Measurements from ENCODE around the gene GBF1. TPM values are rescaled to one million over a fixed set of nuclear protein-coding genes. Genes with fewer than 3 reads are reported as not detected.
A peak's percentile ranks its signal among the peaks of the same experiment; 100 is the strongest.

Gene GBF1
- total RNA-seq, 6 experiments from 2014 or later: 22.6 to 27.2 (median 23.7) TPM

DNA sequence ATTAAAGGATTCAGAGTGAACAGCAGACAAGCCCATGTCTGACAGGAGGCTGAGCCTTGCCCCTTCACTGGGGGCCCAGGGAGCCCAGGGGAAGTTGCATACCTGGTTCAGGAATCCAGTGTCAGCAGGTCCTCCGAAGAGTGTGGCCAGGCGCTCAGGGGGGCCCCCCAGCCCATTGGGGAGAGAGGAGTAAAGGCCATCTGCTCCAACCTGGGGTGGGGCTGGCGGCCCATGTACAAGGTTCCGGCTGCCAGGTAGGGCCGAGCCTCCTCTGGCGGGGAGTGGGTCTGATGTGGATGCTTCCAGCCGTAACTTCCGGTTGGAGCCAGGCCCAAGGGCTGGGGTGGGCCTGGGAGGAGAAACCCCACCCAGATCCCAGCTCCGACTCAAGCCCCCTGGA, 171.0 kb downstream of the GBF1 start:
- Histone ChIP-seq H3K27me3 (peaks cover 0 to 3% of the 10 kb centered on the region in 2 donors), H3K36me3 (no peaks in the 10 kb centered on the region), H3K4me1 (peaks cover 0 to 13% (median 8%) of the 10 kb centered on the region in 4 donors), H3K9me3 (no peaks in the 10 kb centered on the region), H3K4me3 (no peak overlapping the region), H3K27ac (no peak overlapping the region)
- intact Hi-C loops (cut with DNase I): no loop called here
- no peak for TF ChIP-seq POLR2A (IDR thresholded peaks at IDR 0.05)
- TF ChIP-seq, protein P1, sequence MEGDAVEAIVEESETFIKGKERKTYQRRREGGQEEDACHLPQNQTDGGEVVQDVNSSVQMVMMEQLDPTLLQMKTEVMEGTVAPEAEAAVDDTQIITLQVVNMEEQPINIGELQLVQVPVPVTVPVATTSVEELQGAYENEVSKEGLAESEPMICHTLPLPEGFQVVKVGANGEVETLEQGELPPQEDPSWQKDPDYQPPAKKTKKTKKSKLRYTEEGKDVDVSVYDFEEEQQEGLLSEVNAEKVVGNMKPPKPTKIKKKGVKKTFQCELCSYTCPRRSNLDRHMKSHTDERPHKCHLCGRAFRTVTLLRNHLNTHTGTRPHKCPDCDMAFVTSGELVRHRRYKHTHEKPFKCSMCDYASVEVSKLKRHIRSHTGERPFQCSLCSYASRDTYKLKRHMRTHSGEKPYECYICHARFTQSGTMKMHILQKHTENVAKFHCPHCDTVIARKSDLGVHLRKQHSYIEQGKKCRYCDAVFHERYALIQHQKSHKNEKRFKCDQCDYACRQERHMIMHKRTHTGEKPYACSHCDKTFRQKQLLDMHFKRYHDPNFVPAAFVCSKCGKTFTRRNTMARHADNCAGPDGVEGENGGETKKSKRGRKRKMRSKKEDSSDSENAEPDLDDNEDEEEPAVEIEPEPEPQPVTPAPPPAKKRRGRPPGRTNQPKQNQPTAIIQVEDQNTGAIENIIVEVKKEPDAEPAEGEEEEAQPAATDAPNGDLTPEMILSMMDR (IDR thresholded peaks at IDR 0.05): no peak
- WGBS (ENCODE audit: insufficient coverage, low coverage, low lambda C conversion rate, missing lambda C conversion rate): no CpG with 5 or more reads among the region's 9 CpGs
- ATAC-seq (no peak), DNase-seq (no peak)

DNA sequence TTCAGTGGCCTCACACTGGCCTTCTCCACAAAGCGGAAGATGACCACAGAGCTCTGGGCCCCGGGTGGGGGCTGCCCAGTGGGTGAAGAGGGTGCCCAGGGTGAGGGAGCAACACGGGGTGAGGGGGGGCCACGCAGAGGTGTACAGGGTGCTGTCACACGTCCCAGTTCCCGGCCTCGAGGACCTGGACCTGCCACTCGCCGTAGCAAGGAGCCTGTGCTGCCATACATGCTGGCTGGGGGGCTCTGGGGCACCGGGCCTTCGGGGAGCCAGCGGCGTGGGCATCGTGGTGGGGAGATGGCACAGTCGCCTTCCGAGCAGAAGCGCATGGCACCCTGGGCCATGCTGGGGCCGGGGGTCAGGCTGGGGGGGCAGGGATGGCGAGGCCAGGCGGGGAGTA, 171.4 kb downstream of the GBF1 start:
- 68% methylated on average over 5 of the region's 20 CpGs for WGBS (ENCODE audit: insufficient coverage, low coverage, low lambda C conversion rate, missing lambda C conversion rate)
- ATAC-seq: no peak
- Histone ChIP-seq H3K9me3 (no peaks in the 10 kb centered on the region), H3K4me3 (no peak overlapping the region), H3K27ac (no peak overlapping the region), H3K4me1 (peaks cover 0 to 13% (median 8%) of the 10 kb centered on the region in 4 donors), H3K36me3 (no peaks in the 10 kb centered on the region), H3K27me3 (no peaks in the 10 kb centered on the region)
- DNase-seq: no peak
- intact Hi-C loops (cut with DNase I): no loop called here
- TF ChIP-seq, protein P1 (IDR thresholded peaks at IDR 0.05): no peak
- no peak for TF ChIP-seq POLR2A (IDR thresholded peaks at IDR 0.05)

DNA sequence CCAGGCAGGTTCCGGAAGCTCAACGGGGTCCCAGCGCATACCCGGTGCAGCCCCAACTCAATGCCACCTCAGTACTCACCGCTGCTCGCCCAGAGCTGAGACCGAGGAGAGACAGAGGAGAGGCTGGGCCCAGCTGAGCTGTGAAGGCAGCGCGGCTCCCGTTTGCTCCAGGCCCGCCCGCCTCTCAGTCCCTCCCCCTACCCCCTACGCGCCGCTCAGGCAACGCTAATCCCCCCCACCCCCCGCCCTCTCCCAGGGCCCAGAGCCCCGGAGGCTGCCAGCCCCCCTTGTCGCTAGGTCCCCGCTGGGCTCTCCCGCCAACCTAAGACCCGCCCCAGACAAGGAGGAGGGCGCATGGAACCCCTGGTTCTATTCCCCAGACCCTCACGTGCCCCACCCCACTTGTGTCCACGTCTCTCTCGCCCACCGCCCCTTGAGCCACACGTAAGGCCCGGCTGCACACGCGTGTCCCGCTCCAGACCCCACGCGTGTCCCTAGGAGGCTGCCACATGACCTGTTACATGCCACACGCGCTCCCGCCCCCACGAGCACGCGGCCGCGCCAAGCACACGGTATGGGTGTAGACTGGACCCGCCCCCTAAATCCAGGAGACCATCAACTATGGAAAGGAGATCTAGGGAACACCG, 173.4 kb downstream of the GBF1 start, which contains the start of gene PSD:
Gene PSD, minus strand, starts transcription at position 164 of the 647 bp plus-strand sequence. CDS start 1,747 bp downstream, outside the sequence.
- no peak for DNase-seq
- peaks cover 0 to 4% (median 0%) of the 10 kb centered on the region in 4 donors for H3K36me3 ChIP-seq
- peak within 1 kb of the TSS; percentile 86 to 90 (median 89) for H3K4me3 ChIP-seq
- no peaks in the 10 kb centered on the region for H3K9me3 ChIP-seq
- peaks cover 0 to 25% (median 11%) of the 10 kb centered on the region in 4 donors for H3K4me1 ChIP-seq
- intact Hi-C loops (cut with DNase I): no loop called here
- WGBS (ENCODE audit: insufficient coverage, low coverage, low lambda C conversion rate, missing lambda C conversion rate): 11% methylated on average over 8 of the region's 45 CpGs
- H3K27me3 ChIP-seq: no peaks in the 10 kb centered on the region
- no peak for TF ChIP-seq POLR2A (IDR thresholded peaks at IDR 0.05)
- TF ChIP-seq, protein P1 (IDR thresholded peaks at IDR 0.05): no peak
- no peak for ATAC-seq
- H3K27ac ChIP-seq: no peak within 1 kb of the TSS

DNA sequence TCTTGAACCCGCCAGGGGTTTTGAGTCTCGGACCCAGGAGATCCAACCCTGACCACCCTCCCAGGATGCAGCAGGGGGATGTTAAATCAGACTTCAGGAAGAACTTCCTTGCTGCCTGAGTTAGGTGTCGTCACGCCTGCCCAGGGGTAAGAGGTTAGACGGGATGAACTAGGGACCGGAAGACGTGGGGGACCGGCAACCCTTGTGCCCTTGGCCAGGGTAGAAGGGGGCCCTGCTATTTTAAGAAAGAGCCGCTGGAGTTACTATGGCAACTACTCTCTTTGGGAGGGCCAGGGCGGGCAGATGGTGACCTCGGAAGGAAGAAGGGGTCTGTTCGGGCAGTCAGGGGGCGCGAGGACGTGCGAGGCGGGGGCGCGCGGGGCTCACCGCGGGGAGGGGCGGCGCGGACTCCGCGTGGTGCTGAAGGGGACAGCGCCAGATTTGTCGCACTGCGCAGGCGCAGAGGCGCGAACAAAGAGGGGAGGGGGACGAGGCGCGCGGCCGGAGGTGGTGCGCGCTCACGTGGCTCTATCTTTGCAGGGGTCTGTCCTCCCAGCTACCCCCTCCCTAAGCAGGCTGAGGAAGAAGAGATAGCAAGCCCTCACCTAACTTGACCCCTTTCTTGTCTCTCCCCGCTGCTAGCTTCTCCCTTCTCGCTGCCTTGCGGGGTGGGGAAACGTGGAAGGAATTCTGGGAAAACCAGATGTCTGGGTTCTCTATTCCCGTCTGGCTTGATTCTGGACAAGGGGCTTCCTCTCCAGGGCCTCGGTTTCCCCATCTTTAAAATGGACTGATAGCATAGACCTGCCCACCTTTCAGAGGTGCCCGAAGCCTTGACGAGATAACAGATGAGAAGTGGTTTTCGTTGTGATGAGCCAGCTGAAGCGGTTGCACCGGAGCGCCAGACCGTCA, 174.2 kb downstream of the GBF1 start:
- TF ChIP-seq POLR2A (IDR thresholded peaks at IDR 0.05): no peak
- TF ChIP-seq, protein P1 (IDR thresholded peaks at IDR 0.05): no peak
- no peaks in the 10 kb centered on the region for H3K9me3 ChIP-seq
- H3K4me3 ChIP-seq: peak overlapping the region; percentile 86 to 90 (median 89)
- H3K27me3 ChIP-seq: no peaks in the 10 kb centered on the region
- H3K36me3 ChIP-seq: peaks cover 0 to 5% (median 1%) of the 10 kb centered on the region in 4 donors
- H3K4me1 ChIP-seq: peaks cover 0 to 25% (median 11%) of the 10 kb centered on the region in 4 donors
- no peak overlapping the region for H3K27ac ChIP-seq
- DNase-seq (peak in 2 of 3 donors; percentile 66 to 67), ATAC-seq (peak in 1 of 4 donors; percentile 7)
- intact Hi-C loops (cut with DNase I): no loop called here
- WGBS (ENCODE audit: insufficient coverage, low coverage, low lambda C conversion rate, missing lambda C conversion rate): 0% methylated on average over 24 of the region's 54 CpGs

All from right lobe of liver (tissue), 6 donors.